Measurements from ENCODE around the gene SLCO1C1.
"Not testable (repeated sequence)": the region's sequence is repeated elsewhere in the genome, so short reads cannot be mapped to it uniquely, and the experiment has no call there.

The SLCO1C1 gene, protein sequence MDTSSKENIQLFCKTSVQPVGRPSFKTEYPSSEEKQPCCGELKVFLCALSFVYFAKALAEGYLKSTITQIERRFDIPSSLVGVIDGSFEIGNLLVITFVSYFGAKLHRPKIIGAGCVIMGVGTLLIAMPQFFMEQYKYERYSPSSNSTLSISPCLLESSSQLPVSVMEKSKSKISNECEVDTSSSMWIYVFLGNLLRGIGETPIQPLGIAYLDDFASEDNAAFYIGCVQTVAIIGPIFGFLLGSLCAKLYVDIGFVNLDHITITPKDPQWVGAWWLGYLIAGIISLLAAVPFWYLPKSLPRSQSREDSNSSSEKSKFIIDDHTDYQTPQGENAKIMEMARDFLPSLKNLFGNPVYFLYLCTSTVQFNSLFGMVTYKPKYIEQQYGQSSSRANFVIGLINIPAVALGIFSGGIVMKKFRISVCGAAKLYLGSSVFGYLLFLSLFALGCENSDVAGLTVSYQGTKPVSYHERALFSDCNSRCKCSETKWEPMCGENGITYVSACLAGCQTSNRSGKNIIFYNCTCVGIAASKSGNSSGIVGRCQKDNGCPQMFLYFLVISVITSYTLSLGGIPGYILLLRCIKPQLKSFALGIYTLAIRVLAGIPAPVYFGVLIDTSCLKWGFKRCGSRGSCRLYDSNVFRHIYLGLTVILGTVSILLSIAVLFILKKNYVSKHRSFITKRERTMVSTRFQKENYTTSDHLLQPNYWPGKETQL

DNA sequence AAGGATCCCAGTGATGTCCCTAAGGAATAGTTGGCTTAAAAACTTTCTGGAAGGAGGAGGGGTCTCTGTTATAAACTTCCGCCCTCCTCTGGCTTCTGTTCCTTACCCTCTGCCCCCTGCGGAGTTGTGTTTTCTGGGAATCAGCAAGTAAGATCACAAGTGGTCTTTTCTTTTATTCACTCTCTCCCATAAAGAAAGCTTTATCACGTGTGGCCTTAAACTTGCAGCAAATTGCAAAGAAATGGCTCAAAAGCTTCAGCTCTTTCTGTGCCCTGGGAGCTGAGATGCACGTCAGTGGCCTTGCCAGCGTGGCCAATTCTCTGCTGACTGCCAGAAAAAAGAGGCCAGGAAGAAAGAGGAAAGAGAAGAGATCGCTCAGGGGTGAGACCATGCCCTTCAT, at the start of gene SLCO1C1:
SLCO1C1 (plus strand) TSS at position 101 of the 400 bp plus-strand sequence. CDS start 4,245 bp downstream, outside the sequence.
- DNase-seq = no peak

DNA sequence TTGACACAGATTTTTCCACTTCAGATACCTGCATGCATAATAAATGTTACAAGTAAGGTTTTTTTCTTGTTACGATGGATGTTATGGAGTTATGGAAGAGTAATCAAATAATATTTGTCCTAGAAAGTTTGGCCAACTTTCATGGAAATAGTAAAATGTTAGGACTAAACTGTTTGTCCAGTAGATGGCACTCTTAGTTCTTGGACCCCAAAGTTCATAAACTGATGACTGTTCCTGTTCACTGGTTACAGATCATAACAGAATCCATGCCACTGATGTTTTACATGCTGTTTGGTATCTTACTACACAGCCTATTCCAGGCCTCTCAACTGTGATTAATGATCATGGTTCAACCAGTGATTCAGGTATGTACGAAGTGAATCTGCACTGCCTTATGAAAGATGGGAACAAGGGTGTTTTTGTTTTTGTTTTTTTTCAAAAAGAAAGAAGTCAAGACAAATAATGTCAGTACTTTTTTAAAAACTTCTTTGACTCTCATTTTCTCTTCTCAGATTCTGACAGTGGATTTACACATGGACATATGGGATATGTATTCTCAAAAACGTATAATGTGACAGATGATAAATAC, 48.8 kb upstream of the SLCO1C1 start:
- no peak for DNase-seq

DNA sequence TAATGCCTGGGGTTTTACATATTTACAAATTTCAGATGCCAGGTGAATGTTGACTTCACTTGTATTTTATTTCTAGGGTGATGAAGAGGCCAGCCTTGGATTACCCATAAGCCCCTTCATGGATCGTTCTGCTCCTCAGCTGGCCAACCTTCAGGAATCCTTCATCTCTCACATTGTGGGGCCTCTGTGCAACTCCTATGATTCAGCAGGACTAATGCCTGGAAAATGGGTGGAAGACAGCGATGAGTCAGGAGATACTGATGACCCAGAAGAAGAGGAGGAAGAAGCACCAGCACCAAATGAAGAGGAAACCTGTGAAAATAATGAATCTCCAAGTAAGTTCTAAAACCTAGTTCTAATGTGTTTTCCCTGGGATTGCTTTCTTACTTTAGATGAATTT, 41.3 kb upstream of the SLCO1C1 start:
- DNase-seq = no peak

DNA sequence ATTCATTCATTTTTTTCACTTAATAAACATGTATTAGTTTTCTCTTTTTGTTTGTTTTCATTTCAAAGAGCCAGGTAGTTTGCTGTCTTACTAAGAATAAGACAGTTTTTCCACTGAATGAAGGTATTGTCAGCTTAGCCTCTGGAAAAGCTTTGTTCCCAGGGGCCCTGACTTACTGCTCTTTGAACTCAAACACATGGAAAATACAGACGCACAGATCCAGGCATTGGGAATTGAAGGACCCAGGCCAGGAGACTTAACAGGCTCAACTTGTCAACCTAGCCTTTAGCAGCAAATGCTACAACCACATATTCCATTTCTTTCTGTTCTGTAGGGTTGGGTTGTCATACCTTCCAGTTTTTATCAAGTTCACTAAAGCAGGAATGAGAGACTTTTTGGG, 38.5 kb upstream of the SLCO1C1 start:
- no peak for DNase-seq

DNA sequence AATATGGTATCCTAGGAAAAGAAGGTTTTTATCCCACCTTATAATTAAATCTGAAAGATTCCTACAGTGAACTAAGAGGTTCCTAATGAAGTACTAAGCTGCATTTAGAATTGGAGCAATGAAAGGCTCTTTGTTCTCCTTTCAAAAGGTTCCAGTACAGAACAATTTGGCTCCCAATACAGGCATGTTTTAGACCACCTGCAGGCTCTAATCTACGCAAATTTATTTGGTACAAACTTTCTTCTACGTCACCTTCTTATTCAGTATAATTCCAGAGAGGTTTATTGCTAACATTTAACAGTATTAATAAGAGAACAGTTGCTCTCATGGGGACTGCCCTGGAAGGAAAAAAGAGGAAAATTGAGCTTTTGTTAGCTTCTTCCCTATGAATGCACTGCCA, 37.6 kb upstream of the SLCO1C1 start:
- DNase-seq = no peak

DNA sequence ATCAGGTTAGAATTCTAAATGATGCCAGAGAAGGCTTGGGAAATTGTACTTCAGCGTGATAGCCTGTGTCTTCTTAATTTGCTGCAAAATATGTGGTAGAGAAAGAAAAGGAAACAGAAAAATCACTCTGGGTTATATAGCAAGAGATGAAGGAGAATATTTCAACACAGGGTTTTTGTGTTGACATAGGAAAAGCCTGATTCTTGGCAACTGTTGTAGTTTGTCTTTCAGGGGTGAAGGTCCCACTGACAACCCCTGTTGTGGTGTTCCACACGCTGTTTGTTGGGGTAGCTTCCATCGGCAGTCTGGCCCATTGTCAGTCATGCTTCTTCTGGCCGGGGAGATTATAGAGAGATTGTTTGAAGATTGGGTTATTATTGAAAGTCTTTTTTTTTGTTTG, 13.8 kb upstream of the SLCO1C1 start:
- no peak for DNase-seq

DNA sequence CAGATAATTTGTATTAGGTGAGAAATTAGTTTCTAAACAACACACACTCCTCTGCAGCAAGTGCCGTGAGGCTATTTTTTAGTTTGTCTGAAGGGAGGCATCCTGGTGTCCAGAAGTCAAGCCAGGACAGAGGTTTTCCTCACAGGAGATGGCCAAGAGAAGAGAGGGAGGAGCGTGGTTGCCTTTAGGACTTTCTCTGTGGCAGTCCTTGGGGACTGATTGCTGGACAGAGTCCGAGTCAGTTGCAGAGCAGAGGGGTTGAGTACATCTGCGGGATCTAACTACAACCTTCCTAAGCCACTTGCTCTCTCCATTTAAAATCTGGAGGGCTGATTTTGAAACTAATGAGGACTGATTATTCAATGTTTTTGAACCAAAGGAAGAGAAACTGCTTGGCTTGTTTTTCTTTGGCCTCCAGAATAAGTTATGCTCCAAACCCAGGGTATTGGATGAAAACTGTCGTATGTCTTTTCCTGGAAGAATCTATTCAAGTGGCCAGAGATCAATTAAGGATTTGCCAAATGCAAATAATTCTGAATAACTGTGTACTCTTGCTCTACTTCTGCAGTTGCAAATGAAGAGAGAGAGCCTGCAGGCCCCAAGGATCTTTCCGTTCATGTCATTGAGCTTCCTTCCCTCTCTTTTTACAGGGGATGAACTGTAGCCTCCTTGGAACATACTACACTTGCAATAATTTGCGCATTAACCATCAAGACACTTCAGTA, 1.2 kb downstream of the SLCO1C1 start:
- no peak for DNase-seq

DNA sequence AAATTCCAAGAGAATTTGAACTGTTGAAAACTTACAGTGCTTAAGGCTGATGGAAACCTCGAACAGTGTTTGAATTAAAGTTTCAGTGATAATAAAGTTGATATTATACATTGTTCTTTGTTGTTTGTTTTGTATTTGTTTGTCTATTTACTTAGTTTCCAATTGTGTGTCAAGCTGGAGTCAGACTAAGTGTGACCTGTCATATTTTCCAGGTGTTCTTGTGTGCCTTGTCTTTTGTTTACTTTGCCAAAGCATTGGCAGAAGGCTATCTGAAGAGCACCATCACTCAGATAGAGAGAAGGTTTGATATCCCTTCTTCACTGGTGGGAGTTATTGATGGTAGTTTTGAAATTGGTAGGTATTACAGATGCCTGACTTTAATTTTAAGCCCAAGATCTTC, 6.0 kb downstream of the SLCO1C1 start:
- no peak for DNase-seq

DNA sequence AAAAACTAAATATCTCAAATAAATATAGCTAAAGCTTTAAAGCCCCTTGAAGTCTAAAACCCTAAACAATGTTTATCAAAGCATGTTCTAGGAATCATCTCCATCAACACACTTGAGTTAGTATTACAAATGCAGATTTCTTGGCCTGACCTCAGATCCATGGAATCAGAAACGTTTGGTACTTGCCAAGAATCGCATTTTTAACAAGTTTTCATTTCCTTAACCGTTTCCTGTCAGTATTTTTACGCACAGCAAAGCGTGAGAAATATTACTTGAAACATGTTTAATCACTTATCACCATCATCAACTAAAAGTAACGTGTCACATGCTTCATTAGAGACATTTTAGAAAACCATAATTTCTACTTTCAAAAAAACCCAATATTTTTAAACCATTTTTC, 9.7 kb downstream of the SLCO1C1 start:
- no peak for DNase-seq

DNA sequence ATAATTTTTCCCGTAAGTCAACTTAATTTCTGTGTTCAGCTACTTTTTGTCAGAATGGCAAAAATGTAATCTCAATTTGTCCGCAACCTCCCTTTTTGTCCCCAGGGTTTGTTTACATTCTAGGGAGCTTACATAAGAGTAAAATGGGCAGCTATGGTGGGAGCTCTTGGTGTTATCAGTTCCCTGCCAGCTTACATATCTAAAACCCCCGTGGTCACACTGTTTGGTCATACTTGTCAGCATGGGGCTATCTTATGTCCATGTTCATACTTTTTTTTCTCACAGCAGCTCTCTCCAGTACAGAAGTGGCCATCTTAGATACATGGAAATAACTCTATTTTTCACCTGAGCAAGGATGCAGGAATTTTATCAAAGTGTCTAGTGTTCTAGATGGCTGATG, 16.7 kb downstream of the SLCO1C1 start:
- no peak for DNase-seq

DNA sequence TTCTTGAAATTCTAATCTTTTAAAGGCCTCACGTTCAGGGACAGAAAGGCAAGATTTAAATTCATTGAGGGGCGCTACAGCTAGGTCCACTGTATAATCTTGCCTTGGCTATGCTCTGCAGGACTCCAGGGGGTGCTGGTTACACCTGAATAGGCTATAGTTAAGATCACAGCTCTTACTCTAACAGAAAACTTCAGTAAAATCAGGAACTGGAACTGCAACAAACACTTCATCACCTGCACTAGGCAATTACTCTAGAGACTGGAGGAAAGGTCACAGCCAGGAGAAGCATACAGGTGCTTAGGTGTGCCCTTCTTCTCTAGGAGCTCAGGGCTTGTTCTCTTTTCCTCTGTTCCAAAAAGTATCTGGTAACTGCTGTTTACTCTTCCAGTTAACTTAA, 20.9 kb downstream of the SLCO1C1 start:
- DNase-seq = no peak

DNA sequence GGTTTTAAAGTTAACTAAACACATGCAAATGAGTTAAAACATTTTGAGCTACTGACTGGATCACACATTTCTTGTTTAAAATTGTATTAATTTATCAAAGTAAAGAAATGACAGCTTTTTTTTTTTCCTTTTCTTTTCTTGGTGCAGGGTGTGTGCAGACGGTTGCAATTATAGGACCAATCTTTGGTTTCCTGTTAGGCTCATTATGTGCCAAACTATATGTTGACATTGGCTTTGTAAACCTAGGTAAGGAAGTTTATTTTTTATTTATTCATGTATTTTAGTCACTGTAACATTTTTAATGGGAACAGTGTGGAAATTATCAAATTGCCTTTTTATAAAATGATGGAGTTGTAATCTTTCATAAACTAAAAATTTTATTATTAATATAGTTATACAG, 21.9 kb downstream of the SLCO1C1 start:
- DNase-seq = no peak

DNA sequence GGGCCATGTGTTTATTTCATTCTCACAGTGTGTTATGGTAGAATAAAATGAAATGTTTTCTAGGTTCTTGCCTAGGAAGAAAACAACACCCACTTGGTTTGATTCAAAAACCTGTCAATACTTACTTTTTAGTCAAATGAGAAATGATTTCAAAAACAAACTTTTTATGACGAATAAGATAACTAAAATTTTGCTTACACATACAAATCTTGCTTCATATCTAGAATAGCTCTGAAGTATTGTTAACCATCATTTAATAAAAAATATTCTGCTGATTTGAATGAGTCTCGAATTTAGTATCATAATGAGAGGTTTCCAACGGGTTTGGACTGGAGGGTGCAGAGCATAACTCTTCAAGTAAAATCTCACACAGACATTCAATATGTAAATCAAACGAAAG, 23.2 kb downstream of the SLCO1C1 start:
- DNase-seq = no peak

DNA sequence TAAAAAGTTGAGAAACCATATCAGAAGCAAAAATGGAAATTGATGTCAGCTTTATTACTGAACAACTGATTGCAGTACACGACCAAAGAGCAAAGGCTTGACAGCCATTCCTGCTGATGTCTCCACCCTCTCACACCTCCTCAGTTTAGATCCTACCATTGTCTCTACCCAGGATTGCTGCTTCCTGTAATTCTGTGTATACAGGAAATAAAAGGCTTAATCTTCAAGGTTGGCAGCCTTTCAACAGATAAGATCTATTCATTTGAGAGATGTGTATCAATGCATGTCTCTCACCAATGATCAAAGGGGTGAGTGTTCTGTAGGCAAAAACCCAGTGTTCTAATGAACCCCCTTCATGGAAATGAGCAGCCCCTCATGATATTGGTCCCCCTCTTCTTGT, 27.0 kb downstream of the SLCO1C1 start:
- DNase-seq = no peak

DNA sequence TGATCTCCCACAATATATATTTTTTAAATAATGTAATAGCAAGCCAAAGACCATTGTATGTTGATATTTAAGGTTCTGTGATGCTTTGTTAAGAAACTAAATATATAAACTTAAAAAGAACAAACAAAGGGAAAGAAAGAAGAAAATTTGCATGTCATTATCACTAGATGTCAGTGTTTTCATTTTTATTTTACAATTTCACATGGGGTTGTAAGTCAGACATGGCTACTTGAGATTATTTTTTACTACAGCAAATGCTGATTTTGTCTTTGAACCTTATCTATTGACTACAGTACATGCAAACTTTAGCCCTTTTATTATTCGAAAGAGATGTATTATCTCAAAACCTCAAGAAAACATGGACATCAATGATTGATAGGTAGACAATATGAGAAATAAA, 36.1 kb downstream of the SLCO1C1 start:
- DNase-seq = no peak

DNA sequence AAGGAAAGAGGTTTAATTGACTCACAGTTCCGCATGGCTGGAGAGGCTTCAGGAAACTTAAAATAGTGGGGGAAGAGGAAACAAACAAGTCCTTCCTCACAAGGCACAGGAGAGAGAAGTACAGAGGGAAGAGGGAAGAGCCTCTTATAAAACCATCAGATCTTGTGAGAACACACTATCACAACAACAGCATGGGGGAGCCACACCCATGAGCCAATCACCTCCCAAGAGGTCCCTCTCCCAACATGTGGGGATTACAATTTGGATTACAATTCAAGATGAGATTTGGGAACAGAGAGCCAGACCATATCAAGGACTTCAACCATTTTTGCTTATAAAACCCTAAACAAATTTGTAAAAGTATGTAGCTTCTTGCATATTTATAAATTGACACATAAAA, 45.8 kb downstream of the SLCO1C1 start:
- no peak for DNase-seq

DNA sequence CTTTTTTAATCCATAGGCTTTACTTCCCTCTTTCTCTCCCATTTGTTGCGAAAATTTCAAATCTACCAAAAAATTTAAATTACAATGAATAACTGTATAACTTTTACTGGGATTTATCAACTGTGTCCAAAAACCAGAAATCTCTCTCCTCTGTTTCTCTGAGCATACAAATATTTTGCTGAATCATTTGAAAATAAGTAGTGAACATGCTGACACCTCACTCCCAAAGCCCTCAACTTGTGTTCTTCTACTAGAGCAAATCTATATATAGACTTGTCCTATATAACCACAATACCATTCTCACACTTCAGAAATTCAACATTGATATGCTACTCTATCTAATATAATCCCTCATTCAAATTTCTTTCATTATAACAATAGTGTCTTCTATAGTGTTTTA, 53.1 kb downstream of the SLCO1C1 start:
- DNase-seq = no peak

DNA sequence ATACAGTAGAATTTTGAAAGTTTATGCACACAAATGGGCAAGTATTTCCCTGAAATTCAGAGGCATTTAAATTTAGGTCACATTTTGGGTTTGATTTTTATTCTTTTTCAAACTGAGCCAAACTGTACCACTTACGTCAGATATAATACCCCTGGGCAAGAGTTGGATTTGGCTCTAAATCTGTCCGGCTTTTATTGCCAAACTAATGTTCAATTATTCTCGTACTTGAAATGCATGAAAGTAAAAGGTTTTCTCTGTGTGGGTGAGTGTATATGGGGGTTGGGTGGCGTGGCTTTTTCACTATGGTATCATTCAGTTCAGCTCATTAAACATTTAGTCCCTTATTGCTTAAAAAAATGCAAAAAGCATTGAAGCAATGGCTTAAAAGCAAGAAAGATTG, 55.9 kb downstream of the SLCO1C1 start:
- DNase-seq = no peak

DNA sequence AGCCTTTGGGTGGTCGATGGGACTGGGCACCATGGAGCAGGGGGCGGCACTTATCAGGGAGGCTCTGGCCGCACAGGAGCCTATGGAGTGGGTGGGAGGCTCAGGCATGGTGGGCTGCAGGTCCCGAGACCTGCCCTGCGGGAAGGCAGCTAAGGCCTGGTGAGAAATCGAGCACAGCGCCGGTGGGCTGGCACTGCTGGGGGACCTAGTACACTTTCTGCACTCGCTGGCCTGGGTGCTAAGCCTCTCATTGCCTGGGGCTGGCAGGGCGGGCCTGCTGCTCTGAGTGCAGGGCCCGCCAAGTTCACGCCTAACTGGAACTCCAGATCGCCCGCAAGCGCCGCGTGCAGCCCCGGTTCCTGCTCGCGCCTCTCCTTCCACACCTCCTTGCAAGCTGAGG, 82.3 kb downstream of the SLCO1C1 start:
- no peak for DNase-seq

DNA sequence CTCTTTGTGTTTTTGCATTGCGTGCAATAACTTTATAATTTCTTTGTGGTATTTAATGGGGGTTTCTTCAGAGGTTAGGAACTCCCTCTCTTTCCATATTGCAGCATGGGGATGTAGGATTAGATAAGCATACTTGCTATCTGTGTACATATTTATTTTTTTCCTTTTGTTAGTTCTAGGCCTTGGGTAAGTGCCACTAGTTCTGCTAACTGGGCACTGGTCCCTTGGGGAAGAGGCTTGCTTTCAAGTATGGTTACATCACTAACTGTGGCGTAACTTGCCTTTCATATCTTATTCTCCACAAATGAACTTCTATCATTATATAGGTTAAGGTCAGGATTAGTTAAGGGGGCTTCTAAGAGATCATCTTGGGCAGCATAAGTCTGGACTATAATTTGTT, 83.8 kb downstream of the SLCO1C1 start:
- no peak for DNase-seq

DNA sequence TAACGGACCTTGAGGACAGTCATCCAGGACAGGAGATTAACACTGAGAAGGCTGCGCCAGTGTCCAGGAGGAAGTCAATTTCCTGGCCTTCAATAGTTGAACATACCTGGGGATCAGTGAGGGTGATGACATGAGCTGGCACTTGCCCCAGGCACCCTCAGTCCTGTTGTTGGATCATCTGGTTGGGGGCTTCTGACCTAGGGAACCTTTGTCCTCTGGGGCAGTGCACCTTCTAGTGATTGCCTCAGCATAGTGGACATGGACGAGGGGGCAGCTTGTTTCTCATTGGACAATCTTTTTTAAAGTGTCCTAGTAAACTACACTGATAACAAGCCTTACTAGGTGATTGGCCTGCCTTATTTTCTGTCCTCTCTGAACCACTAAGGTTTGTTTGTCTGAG, 84.8 kb downstream of the SLCO1C1 start:
- not testable (repeated sequence) for DNase-seq

DNA sequence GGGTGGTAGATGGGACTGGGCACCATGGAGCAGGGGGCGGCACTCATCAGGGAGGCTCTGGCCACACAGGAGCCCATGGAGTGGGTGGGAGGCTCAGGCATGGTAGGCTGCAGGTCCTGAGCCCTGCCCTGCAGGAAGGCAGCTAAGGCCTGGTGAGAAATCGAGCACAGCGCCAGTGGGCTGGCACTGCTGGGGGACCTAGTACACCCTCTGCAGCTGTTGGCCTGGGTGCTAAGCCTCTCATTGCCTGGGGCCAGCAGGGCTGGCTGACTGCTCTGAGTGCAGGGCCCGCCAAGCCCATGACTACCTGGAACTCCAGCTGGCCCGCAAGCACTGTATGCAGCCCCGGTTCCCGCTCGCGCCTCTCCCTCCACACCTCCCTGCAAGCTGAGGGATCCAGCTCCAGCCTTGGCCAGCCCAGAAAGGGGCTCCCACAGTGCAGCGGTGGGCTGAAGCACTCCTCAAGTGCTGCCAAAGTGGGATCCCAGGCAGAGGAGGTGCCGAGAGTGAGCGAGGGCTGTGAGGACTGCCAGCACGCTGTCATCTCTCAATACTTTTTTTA, 88.7 kb downstream of the SLCO1C1 start:
- not testable (repeated sequence) for DNase-seq

DNA sequence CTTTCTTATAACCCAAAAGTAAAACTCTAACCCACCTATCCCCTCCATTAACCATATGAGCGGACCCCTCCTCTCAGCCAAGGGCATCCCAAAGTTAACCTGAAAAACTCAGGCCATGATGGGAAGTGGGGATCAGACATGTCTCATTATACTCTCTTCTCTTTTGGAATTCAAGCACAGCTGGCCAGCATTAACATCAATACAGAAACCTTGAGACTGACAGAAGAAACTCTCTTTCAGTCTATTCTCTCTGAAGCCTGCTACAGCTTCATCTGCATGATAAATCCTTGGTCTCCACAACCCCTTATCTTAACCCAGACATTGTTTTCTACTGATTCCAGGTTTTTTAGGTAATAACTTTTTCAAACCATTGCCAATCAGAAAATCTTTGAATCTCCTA, 97.8 kb downstream of the SLCO1C1 start:
- no peak for DNase-seq
